ENCODE measurements around the gene TRNAU1AP.
"Not testable (repeated sequence)": the region's sequence is repeated elsewhere in the genome, so short reads cannot be mapped to it uniquely, and the experiment has no call there.

TRNAU1AP gene

GRCh38 chr1:28578696-28579218, 25.9 kb downstream of the TRNAU1AP start:
- DNase-seq, result peak; percentile 20

- peak; percentile 17 for DNase-seq
Observed at GRCh38 chr1:28579401-28579800, 26.5 kb downstream of the TRNAU1AP start.

- peak; percentile 64 for DNase-seq
Observed at GRCh38 chr1:28580722-28581530, 28.0 kb downstream of the TRNAU1AP start.

GRCh38 chr1:28581531-28582247, 28.8 kb downstream of the TRNAU1AP start:
- DNase-seq, result peak; percentile 98

- peak; percentile 16 for DNase-seq
Observed at GRCh38 chr1:28582248-28582615, 29.3 kb downstream of the TRNAU1AP start.

- DNase-seq, result not testable (repeated sequence)
Observed at GRCh38 chr1:28586585-28587391, 33.9 kb downstream of the TRNAU1AP start.

- no peak for DNase-seq
Observed at GRCh38 chr1:28591708-28592320, 38.9 kb downstream of the TRNAU1AP start, which contains the start of gene RAB42. Gene RAB42 (plus strand): TSS chr1:28592265. CDS start chr1:28592512, 247 bp downstream.

GRCh38 chr1:28592321-28593071, 39.6 kb downstream of the TRNAU1AP start:
- DNase-seq, result no peak

GRCh38 chr1:28593988-28594356, 41.1 kb downstream of the TRNAU1AP start:
- DNase-seq, result not testable (repeated sequence)

GRCh38 chr1:28594686-28595411, 42.0 kb downstream of the TRNAU1AP start:
- not testable (repeated sequence) for DNase-seq

GRCh38 chr1:28595412-28596191, 42.7 kb downstream of the TRNAU1AP start:
- DNase-seq, result no peak

- DNase-seq, result not testable (repeated sequence)
Observed at GRCh38 chr1:28596276-28596675, 43.4 kb downstream of the TRNAU1AP start.

- peak; percentile 75 for DNase-seq
Observed at GRCh38 chr1:28601696-28602095, 48.8 kb downstream of the TRNAU1AP start.

- peak; percentile 33 for DNase-seq
Observed at GRCh38 chr1:28602536-28603439, 49.9 kb downstream of the TRNAU1AP start.

GRCh38 chr1:28604411-28604810, 51.5 kb downstream of the TRNAU1AP start:
- no peak for DNase-seq

GRCh38 chr1:28604962-28605361, 52.1 kb downstream of the TRNAU1AP start:
- no peak for DNase-seq

GRCh38 chr1:28606771-28607170, 53.9 kb downstream of the TRNAU1AP start:
- DNase-seq, result no peak

GRCh38 chr1:28613175-28613574, 60.3 kb downstream of the TRNAU1AP start:
- no peak for DNase-seq

All from activated CD4-positive, alpha-beta T cell treated with anti-CD3 and anti-CD28 coated beads, Interleukin-2, amount 50 U/mL, for 16 hours (primary cell).